Neural progenitor cell (in vitro differentiated cells): ENCODE measurements around the gene RBM33. TPM values are rescaled to one million over a fixed set of nuclear protein-coding genes. Genes with fewer than 3 reads are reported as not detected.

Experiments used
- DNase-seq: peaks from one replicate; pipeline ENCODE4 v3.0.0-alpha.2; 2016; ENCODE audit warnings: low spot score
- H2AFZ ChIP-seq: fragments of 200-600 bp; sonication (generic); replicated peaks from 2 replicates; pipeline ENCODE4 v1.6.1; 2016; ENCODE audit warnings: antibody characterized with exemption
- H3F3A ChIP-seq: fragments of 200-600 bp; sonication (generic); 2 replicates; pipeline ENCODE4 v1.6.1; 2016; ENCODE audit warnings: antibody characterized with exemption, low read depth
- H3K27ac ChIP-seq: fragments of 200-600 bp; sonication (generic); 2 replicates; pipeline ENCODE4 v1.5.1; 2016; ENCODE audit warnings: mild to moderate bottlenecking
- H3K27me3 ChIP-seq: fragments of 200-600 bp; sonication (generic); 2 replicates; pipeline ENCODE4 v1.6.1; 2016; ENCODE audit warnings: mild to moderate bottlenecking, moderate library complexity
- H3K36me3 ChIP-seq: fragments of 200-600 bp; sonication (generic); 2 replicates; pipeline ENCODE4 v1.5.1; 2016
- H3K4me1 ChIP-seq: fragments of 200-600 bp; sonication (generic); 2 replicates; pipeline ENCODE4 v1.6.1; 2016; ENCODE audit warnings: mixed run types
- H3K4me2 ChIP-seq: fragments of 200-600 bp; sonication (generic); 2 replicates; pipeline ENCODE4 v1.6.1; 2016
- H3K4me3 ChIP-seq: fragments of 200-600 bp; sonication (generic); 2 replicates; pipeline ENCODE4 v1.5.1; 2016
- H3K79me2 ChIP-seq: fragments of 200-600 bp; sonication (generic); 2 replicates; pipeline ENCODE4 v1.6.1; 2016; ENCODE audit warnings: low read depth
- H3K9ac ChIP-seq: fragments of 200-600 bp; sonication (generic); 2 replicates; pipeline ENCODE4 v1.6.1; 2016
- H3K9me3 ChIP-seq: fragments of 200-600 bp; sonication (generic); 2 replicates; pipeline ENCODE4 v1.5.1; 2016; ENCODE audit warnings: low read depth
- H4K20me1 ChIP-seq: fragments of 200-600 bp; sonication (generic); 2 replicates; pipeline ENCODE4 v1.6.1; 2016; ENCODE audit warnings: low read depth
- H3K27ac Mint-ChIP-seq: 3 replicates; pipeline ENCODE4 v1.8.0; 2021; ENCODE audit warnings: mixed read lengths
- H3K27me3 Mint-ChIP-seq: 2 replicates; pipeline ENCODE4 v1.8.0; 2022; ENCODE audit warnings: low read depth, mild to moderate bottlenecking, inconsistent platforms, moderate library complexity, mixed read lengths; ENCODE audit not compliant: insufficient read depth
- H3K36me3 Mint-ChIP-seq: 3 replicates; pipeline ENCODE4 v1.8.0; 2021; ENCODE audit warnings: mixed read lengths
- H3K4me1 Mint-ChIP-seq: 3 replicates; pipeline ENCODE4 v1.8.0; 2021; ENCODE audit warnings: mixed read lengths
- H3K4me3 Mint-ChIP-seq: 3 replicates; pipeline ENCODE4 v1.8.0; 2021; ENCODE audit warnings: mild to moderate bottlenecking, moderate library complexity, mixed read lengths
- H3K9me3 Mint-ChIP-seq: 3 replicates; pipeline ENCODE4 v1.8.0; 2020; ENCODE audit warnings: mixed read lengths
- CTCF ChIP-seq: fragments of 200-600 bp; sonication (generic); IDR thresholded peaks from 2 replicates; pipeline ENCODE4 v1.5.1; 2017; ENCODE audit warnings: antibody characterized with exemption, mild to moderate bottlenecking
- EZH2 ChIP-seq: fragments of 200-600 bp; sonication (generic); IDR thresholded peaks from 2 replicates; pipeline ENCODE4 v1.6.1; 2017; ENCODE audit warnings: antibody characterized with exemption, mild to moderate bottlenecking, moderate library complexity
- EZH2phosphoT487 ChIP-seq: fragments of 200-600 bp; sonication (generic); IDR thresholded peaks from 2 replicates; pipeline ENCODE4 v1.6.1; 2017; ENCODE audit warnings: antibody characterized with exemption
- total RNA-seq: library from RNA; depleted of rRNA; stranded (reverse); fragments of >200 nt; gene quantifications from 2 replicates; pipeline ENCODE4 v1.2.3, GENCODE V29; 2015; ENCODE audit warnings: low replicate concordance

The RBM33 gene
- total RNA-seq, 1 donor from 2014 or later = 48.6 TPM

- H2AFZ ChIP-seq = peak overlapping the region; percentile 27
- peaks cover 100% of the 10 kb centered on the region for H3K27me3 ChIP-seq
- peak; percentile 74 for DNase-seq
- peaks cover 46% of the 10 kb centered on the region for H3F3A ChIP-seq
- no peak overlapping the region for H3K27ac ChIP-seq
- peak overlapping the region; percentile 68 for H3K4me2 ChIP-seq
- Mint-ChIP-seq H3K9me3 (no peaks in the 10 kb centered on the region), H3K4me3 (peak overlapping the region; percentile 84), H3K36me3 (no peaks in the 10 kb centered on the region), H3K27me3 (peaks cover 67% of the 10 kb centered on the region), H3K27ac (no peak overlapping the region), H3K4me1 (peaks cover 30% of the 10 kb centered on the region)
- H3K4me3 ChIP-seq = peak overlapping the region; percentile 42
- no peaks in the 10 kb centered on the region for H3K79me2 ChIP-seq
- peaks cover 41% of the 10 kb centered on the region for H4K20me1 ChIP-seq
- TF ChIP-seq CTCF (no peak), EZH2phosphoT487 (peak; percentile 68), EZH2 (peak; percentile 91)
- H3K4me1 ChIP-seq = peaks cover 40% of the 10 kb centered on the region
- H3K9ac ChIP-seq = no peak overlapping the region
- no peaks in the 10 kb centered on the region for H3K36me3 ChIP-seq
- H3K9me3 ChIP-seq = no peaks in the 10 kb centered on the region
These were observed 159.2 kb downstream of the RBM33 start for GRCh38 chr7:155803418-155804376.

GRCh38 chr7:155804431-155804831 is 160.0 kb downstream of the RBM33 start:
- H3K9me3 ChIP-seq = no peaks in the 10 kb centered on the region
- DNase-seq = peak; percentile 69
- Mint-ChIP-seq H3K36me3 (no peaks in the 10 kb centered on the region), H3K27ac (no peak overlapping the region), H3K4me3 (peak overlapping the region; percentile 83), H3K4me1 (peaks cover 36% of the 10 kb centered on the region), H3K9me3 (no peaks in the 10 kb centered on the region), H3K27me3 (peaks cover 69% of the 10 kb centered on the region)
- H3K27me3 ChIP-seq = peaks cover 100% of the 10 kb centered on the region
- peak overlapping the region; percentile 42 for H3K4me3 ChIP-seq
- no peak overlapping the region for H3K27ac ChIP-seq
- H3K4me1 ChIP-seq = peaks cover 47% of the 10 kb centered on the region
- no peaks in the 10 kb centered on the region for H3K36me3 ChIP-seq
- H3K79me2 ChIP-seq = no peaks in the 10 kb centered on the region
- peaks cover 49% of the 10 kb centered on the region for H4K20me1 ChIP-seq
- no peak overlapping the region for H3K9ac ChIP-seq
- peak overlapping the region; percentile 22 for H2AFZ ChIP-seq
- peaks cover 54% of the 10 kb centered on the region for H3F3A ChIP-seq
- H3K4me2 ChIP-seq = peak overlapping the region; percentile 68
- no peak for TF ChIP-seq CTCF
- TF ChIP-seq EZH2 = no peak
- TF ChIP-seq EZH2phosphoT487 = no peak

- no peak overlapping the region for H3K27ac Mint-ChIP-seq
- H3K27me3 Mint-ChIP-seq = peaks cover 63% of the 10 kb centered on the region
These were observed 160.7 kb downstream of the RBM33 start for GRCh38 chr7:155804897-155805825.

More at GRCh38 chr7:155804897-155805825, 160.7 kb downstream of the RBM33 start:
- no peak overlapping the region for H3K9ac ChIP-seq
- Mint-ChIP-seq H3K4me1 (peaks cover 37% of the 10 kb centered on the region), H3K4me3 (peak overlapping the region; percentile 83), H3K36me3 (no peaks in the 10 kb centered on the region), H3K9me3 (no peaks in the 10 kb centered on the region)
- H3K79me2 ChIP-seq = no peaks in the 10 kb centered on the region
- H3K27me3 ChIP-seq = peaks cover 100% of the 10 kb centered on the region
- H3K9me3 ChIP-seq = no peaks in the 10 kb centered on the region
- no peaks in the 10 kb centered on the region for H3K36me3 ChIP-seq
- no peak overlapping the region for H3K27ac ChIP-seq
- H4K20me1 ChIP-seq = peaks cover 54% of the 10 kb centered on the region
- H3F3A ChIP-seq = peaks cover 54% of the 10 kb centered on the region
- peak overlapping the region; percentile 68 for H3K4me2 ChIP-seq
- H3K4me1 ChIP-seq = peaks cover 52% of the 10 kb centered on the region
- peak; percentile 70 for TF ChIP-seq CTCF
- peak; percentile 94 for TF ChIP-seq EZH2
- TF ChIP-seq EZH2phosphoT487 = peak; percentile 48
- peak overlapping the region; percentile 42 for H3K4me3 ChIP-seq
- peak overlapping the region; percentile 48 for H2AFZ ChIP-seq
- DNase-seq = peak; percentile 93
